HepG2 (cell line): ENCODE data around the gene MACROD2. TPM values are rescaled to one million over a fixed set of nuclear protein-coding genes. Genes with fewer than 3 reads are reported as not detected.

ENCODE experiments used
- ATAC-seq: fragments of 200-7000 bp; cut with Tn5 transposase; 3 replicates; pipeline ENCODE4 v1.9.1; 2020; ENCODE audit warnings: mild to moderate bottlenecking, moderate library complexity
- BruUV-seq: library from RNA; stranded (reverse); fragments of 400-500 nt; replicated peaks from 2 replicates; lab custom pipeline; 2021; lab: Mats Ljungman, UMichigan
- CTCF ChIA-PET: fragments of 300-600 bp; formaldehyde crosslinking; extraction: SDS; loops from one replicate; lab custom pipeline; 2021; ENCODE audit warnings: low total read pairs, inconsistent platforms, low intra/inter-chr PET ratio; lab: Yijun Ruan, JAX
- POLR2A ChIA-PET: fragments of 350-600 bp; sonication (Branson Sonifier 250); formaldehyde crosslinking; loops from one replicate; lab custom pipeline; 2020; ENCODE audit warnings: antibody characterized with exemption, inconsistent platforms; lab: Yijun Ruan, JAX
- DNase-seq: peaks from one replicate; pipeline ENCODE4 v3.0.0-alpha.2; 2015; ENCODE audit warnings: low spot score
- FAIRE-seq: peaks from 3 replicates; lab custom pipeline; 2011; peaks lifted over from hg19 to GRCh38; lab: Jason Lieb, UNC
- H2AFZ ChIP-seq: one replicate; pipeline ENCODE4 v1.6.1; 2011; ENCODE audit warnings: low read length, inconsistent platforms
- H3K27ac ChIP-seq: fragments of 300-600 bp; 3 replicates; pipeline ENCODE4 v1.8.0; 2011; ENCODE audit warnings: mixed run types, mild to moderate bottlenecking, mixed read lengths, low read length, inconsistent platforms; ENCODE audit not compliant: insufficient read depth; ENCODE audit errors: extremely low read length
- H3K27me3 ChIP-seq, 2 experiments: fragments of 200-600 bp in 1 of 2; 2 replicates in 1 of 2; 3 replicates in 1 of 2; pipeline versions ENCODE4 v1.6.0 to v1.8.0; 2011; ENCODE audit warnings: low read length in 2 of 2, mild to moderate bottlenecking in 2 of 2, moderate library complexity in 2 of 2, inconsistent platforms in 1 of 2; ENCODE audit not compliant: insufficient read depth in 2 of 2, control insufficient read depth in 1 of 2
- H3K36me3 ChIP-seq, 2 experiments: fragments of 200-600 bp in 1 of 2; replicated peaks in 1 of 2; 2 replicates in 1 of 2; 3 replicates in 1 of 2; pipeline versions ENCODE4 v1.5.1 to v1.8.0; 2011; ENCODE audit warnings: low read length in 2 of 2, inconsistent platforms in 1 of 2; ENCODE audit not compliant: insufficient read depth in 2 of 2, control insufficient read depth in 1 of 2
- H3K4me1 ChIP-seq: 2 replicates; pipeline ENCODE4 v1.5.1; 2012; ENCODE audit warnings: low read length, inconsistent platforms; ENCODE audit not compliant: insufficient read depth
- H3K4me2 ChIP-seq: 2 replicates; pipeline ENCODE4 v1.6.0; 2011; ENCODE audit warnings: low read depth, low read length, inconsistent platforms
- H3K4me3 ChIP-seq, 3 experiments: fragments of 200-600 bp in 1 of 3; sonication (generic), shearing (Covaris generic) in 1 of 3; replicated peaks in 1 of 3; 2 replicates each; pipeline ENCODE4 v1.5.1; 2011 to 2016; ENCODE audit warnings: low read length in 3 of 3, inconsistent platforms in 2 of 3, low read depth in 2 of 3, mild to moderate bottlenecking in 2 of 3, control low read depth in 1 of 3, mixed read lengths in 1 of 3; ENCODE audit not compliant: insufficient read depth in 1 of 3
- H3K79me2 ChIP-seq: one replicate; pipeline ENCODE4 v1.6.1; 2011; ENCODE audit warnings: low read length, inconsistent platforms; ENCODE audit not compliant: insufficient read depth
- H3K9ac ChIP-seq: 2 replicates; pipeline ENCODE4 v1.6.0; 2011; ENCODE audit warnings: mild to moderate bottlenecking, low read depth, low read length, inconsistent platforms; ENCODE audit not compliant: insufficient read depth
- H3K9me3 ChIP-seq: 2 replicates; pipeline ENCODE4 v1.5.1; 2012; ENCODE audit warnings: mild to moderate bottlenecking, low read length
- H4K20me1 ChIP-seq: 2 replicates; pipeline ENCODE4 v1.6.0; 2011; ENCODE audit warnings: inconsistent platforms, mild to moderate bottlenecking, low read length, moderate library complexity; ENCODE audit not compliant: insufficient read depth
- KDM6A ChIP-seq: IDR thresholded peaks from 2 replicates; pipeline ENCODE4 v1.6.1; 2016; ENCODE audit warnings: low read depth
- KLF13 ChIP-seq: sonication (generic); formaldehyde crosslinking; IDR thresholded peaks from 2 replicates; pipeline ENCODE4 v1.4.0; 2020; ENCODE audit warnings: mild to moderate bottlenecking, missing genetic modification reagents
- MAFF ChIP-seq: IDR thresholded peaks from 2 replicates; pipeline ENCODE4 v1.6.1; 2011; ENCODE audit warnings: low read depth, low read length, improper control_type of control experiment
- MAFK ChIP-seq, 2 experiments: IDR thresholded peaks in 1 of 2; conservative IDR thresholded peaks in 1 of 2; 2 replicates each; pipeline ENCODE4 v1.6.1; 2011; ENCODE audit warnings: improper control_type of control experiment in 2 of 2, low read length in 2 of 2
- MYC ChIP-seq: sonication (generic); formaldehyde crosslinking; IDR thresholded peaks from 2 replicates; pipeline ENCODE4 v1.9.0; 2021; ENCODE audit warnings: missing genetic modification reagents, borderline replicate concordance
- NFIC ChIP-seq: IDR thresholded peaks from 2 replicates; pipeline ENCODE4 v1.6.1; 2012; ENCODE audit warnings: mild to moderate bottlenecking, low read length, inconsistent platforms
- NR2F6 ChIP-seq, 2 experiments: IDR thresholded peaks; 2 replicates each; pipeline ENCODE4 v1.6.1; 2016; ENCODE audit warnings: antibody characterized with exemption in 1 of 2, mild to moderate bottlenecking in 1 of 2
- SCMH1 ChIP-seq: sonication (generic); formaldehyde crosslinking; IDR thresholded peaks from 2 replicates; pipeline ENCODE4 v1.9.0; 2021; ENCODE audit warnings: missing genetic modification reagents, mild to moderate bottlenecking, borderline replicate concordance
- TP53 ChIP-seq: sonication (generic); formaldehyde crosslinking; conservative IDR thresholded peaks from 2 replicates; pipeline ENCODE4 v1.4.0; 2020; ENCODE audit warnings: missing genetic modification reagents
- ZNF20 ChIP-seq: sonication (generic); formaldehyde crosslinking; IDR thresholded peaks from 2 replicates; pipeline ENCODE4 v1.4.0; 2020; ENCODE audit warnings: mild to moderate bottlenecking, moderate library complexity, missing genetic modification reagents
- ZNF24 ChIP-seq: fragments of 450-650 bp; IDR thresholded peaks from 2 replicates; pipeline ENCODE4 v1.6.1; 2017; ENCODE audit warnings: antibody characterized with exemption, mild to moderate bottlenecking
- ZSCAN12 ChIP-seq: sonication (generic); formaldehyde crosslinking; IDR thresholded peaks from 2 replicates; pipeline ENCODE4 v1.9.0; 2021; ENCODE audit warnings: mild to moderate bottlenecking, missing genetic modification reagents
- WGBS: methylation state at CpG from one replicate; pipeline ENCODE4 v1.1.6; 2017; ENCODE audit warnings: low lambda C conversion rate; 5-methylcytosine and 5-hydroxymethylcytosine counted together
- in situ Hi-C: cut with HindIII; loops from 2 replicates; pipeline ENCODE4 v1.10.0; 2017; ENCODE audit warnings: low pct_unique_long_range_greater_than_20kb; ENCODE audit not compliant: extremely low pct_ligation_motif_present
- intact Hi-C: fragments of 100-400 bp; cut with micrococcal nuclease; formaldehyde crosslinking; loops from one replicate; pipeline ENCODE4 v1.10.0; 2022; ENCODE audit not compliant: unreplicated experiment
- polyA plus RNA-seq, 8 experiments: library from polyadenylated mRNA; depleted of rRNA in 3 of 8; stranded (reverse) in 7 of 8; unstranded in 1 of 8; fragments of >200 nt; fragmentation: Illumina TruSeq in 4 of 8; extraction: Trizol in 4 of 8; gene quantifications; 2 replicates each; pipeline versions ENCODE4 v1.2.1 to v1.2.3, GENCODE V29; 2011 to 2016; ENCODE audit warnings: low read depth in 4 of 8, missing spikeins in 1 of 8, mixed read lengths in 1 of 8; ENCODE audit not compliant: insufficient read depth in 1 of 8
- total RNA-seq, 5 experiments: library from RNA; depleted of rRNA; stranded (reverse); fragments of >200 nt; fragmentation: Illumina TruSeq; extraction: Trizol; gene quantifications; 2 replicates each; pipeline ENCODE4 v1.2.3, GENCODE V29; 2016; ENCODE audit warnings: low read depth in 1 of 5
- TF ChIP-seq, protein P1 (sequence below): sonication (generic); formaldehyde crosslinking; IDR thresholded peaks from 2 replicates; pipeline ENCODE4 v1.9.0; 2022; ENCODE audit warnings: missing genetic modification reagents, mild to moderate bottlenecking, borderline replicate concordance
- TF ChIP-seq, protein P2 (sequence below): sonication (generic); formaldehyde crosslinking; IDR thresholded peaks from 2 replicates; pipeline ENCODE4 v1.4.0; 2020; ENCODE audit warnings: mild to moderate bottlenecking, missing genetic modification reagents

MACROD2 gene
- total and polyA plus RNA-seq, 2 of the 13 experiments (the other 11 are each of a cell fraction or from before 2014, with no cell fraction given) = 0.13 to 0.51 TPM

DNA sequence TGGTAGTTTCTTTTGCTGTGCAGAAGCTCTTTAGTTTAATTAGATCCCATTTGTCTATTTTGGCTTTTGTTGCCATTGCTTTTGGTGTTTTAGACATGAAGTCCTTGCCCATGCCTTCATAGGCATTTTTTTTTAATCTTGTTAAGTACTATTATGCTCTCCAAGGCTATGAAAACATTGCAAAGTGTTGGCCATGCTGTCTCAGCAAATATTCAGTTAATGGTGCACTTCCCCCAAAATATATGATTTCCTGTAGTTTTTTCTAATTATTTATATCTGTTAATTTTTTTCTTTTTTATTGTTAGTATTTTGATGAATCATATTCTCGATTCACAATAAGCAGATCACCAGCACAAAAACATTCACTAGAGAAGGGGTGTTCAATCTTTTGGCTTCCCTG lies 1148.2 kb downstream of the MACROD2 start:
- no peak overlapping the region for H2AFZ ChIP-seq
- intact Hi-C loops = no loop called here
- CTCF ChIA-PET = no interaction called here
- H3K4me1 ChIP-seq = peaks cover 8% of the 10 kb centered on the region
- no TSS peak for BruUV-seq
- no peak overlapping the region for H3K27ac ChIP-seq
- TF ChIP-seq MAFF (peak; percentile 53; the same call in 1 of the 2 replicates), MAFK (conservative IDR thresholded peaks at IDR 0.05 in 1 of 2, IDR thresholded peaks at IDR 0.05 in 1 of 2; ENCODE audit: low read length in 2 of 2) (peak; percentile 43 to 68; a peak in 3 of 4 replicates), KLF13 (no peak)
- H3K79me2 ChIP-seq = no peaks in the 10 kb centered on the region
- FAIRE-seq = no peak
- no peak overlapping the region for H3K4me3 ChIP-seq
- ATAC-seq = no peak
- no peaks in the 10 kb centered on the region for H3K9me3 ChIP-seq
- no peaks in the 10 kb centered on the region for H3K36me3 ChIP-seq
- no peaks in the 10 kb centered on the region for H4K20me1 ChIP-seq
- 0% methylated on average over 1 of the region's 1 CpG for WGBS
- no peaks in the 10 kb centered on the region for H3K27me3 ChIP-seq
- in situ Hi-C loops = no loop called here
- POLR2A ChIA-PET = no interaction called here
- DNase-seq = no peak
- H3K9ac ChIP-seq = no peak overlapping the region
- H3K4me2 ChIP-seq = no peak overlapping the region

DNA sequence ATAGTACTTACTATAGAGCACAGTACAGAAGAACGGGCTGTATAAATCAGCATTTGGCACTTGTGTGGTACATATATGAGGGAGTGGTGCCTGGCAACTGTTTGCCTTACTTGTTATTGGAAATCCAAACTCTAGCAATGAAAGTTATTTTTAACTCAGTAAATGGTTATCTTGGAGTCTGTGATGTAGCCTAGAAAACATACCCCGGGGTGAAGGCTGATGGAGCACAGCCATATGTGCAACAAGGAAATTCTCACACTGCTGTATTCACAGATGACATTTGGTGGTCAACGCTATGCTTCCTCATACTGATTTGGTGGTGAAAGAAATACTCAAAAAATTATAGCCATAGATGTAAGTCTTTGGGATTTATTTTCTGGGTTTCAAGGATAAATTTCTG lies 1149.6 kb downstream of the MACROD2 start:
- no peaks in the 10 kb centered on the region for H3K79me2 ChIP-seq
- no peaks in the 10 kb centered on the region for H3K27me3 ChIP-seq
- FAIRE-seq = no peak
- H3K4me3 ChIP-seq = no peak overlapping the region
- H3K36me3 ChIP-seq = no peaks in the 10 kb centered on the region
- no peaks in the 10 kb centered on the region for H3K9me3 ChIP-seq
- no peaks in the 10 kb centered on the region for H3K4me1 ChIP-seq
- no peak overlapping the region for H3K4me2 ChIP-seq
- no peak overlapping the region for H2AFZ ChIP-seq
- no TSS peak for BruUV-seq
- ChIA-PET CTCF (no interaction called here), POLR2A (no interaction called here)
- no peak for ATAC-seq
- intact Hi-C loops = no loop called here
- no peaks in the 10 kb centered on the region for H4K20me1 ChIP-seq
- DNase-seq = no peak
- 34% methylated on average over 3 of the region's 3 CpGs for WGBS
- H3K27ac ChIP-seq = no peak overlapping the region
- no peak overlapping the region for H3K9ac ChIP-seq
- in situ Hi-C loops = no loop called here
- TF ChIP-seq KDM6A (no peak), ZNF20 (no peak), NR2F6 (IDR thresholded peaks at IDR 0.05) (no peak), NR2F6 (CRISPR knock-in tag; IDR thresholded peaks at IDR 0.05) (no peak), SCMH1 (CRISPR knock-in tag) (no peak), ZSCAN12 (no peak), NFIC (no peak), ZNF24 (no peak), TP53 (CRISPR knock-in tag) (no peak), MYC (CRISPR knock-in tag) (no peak)
- TF ChIP-seq, protein P1, sequence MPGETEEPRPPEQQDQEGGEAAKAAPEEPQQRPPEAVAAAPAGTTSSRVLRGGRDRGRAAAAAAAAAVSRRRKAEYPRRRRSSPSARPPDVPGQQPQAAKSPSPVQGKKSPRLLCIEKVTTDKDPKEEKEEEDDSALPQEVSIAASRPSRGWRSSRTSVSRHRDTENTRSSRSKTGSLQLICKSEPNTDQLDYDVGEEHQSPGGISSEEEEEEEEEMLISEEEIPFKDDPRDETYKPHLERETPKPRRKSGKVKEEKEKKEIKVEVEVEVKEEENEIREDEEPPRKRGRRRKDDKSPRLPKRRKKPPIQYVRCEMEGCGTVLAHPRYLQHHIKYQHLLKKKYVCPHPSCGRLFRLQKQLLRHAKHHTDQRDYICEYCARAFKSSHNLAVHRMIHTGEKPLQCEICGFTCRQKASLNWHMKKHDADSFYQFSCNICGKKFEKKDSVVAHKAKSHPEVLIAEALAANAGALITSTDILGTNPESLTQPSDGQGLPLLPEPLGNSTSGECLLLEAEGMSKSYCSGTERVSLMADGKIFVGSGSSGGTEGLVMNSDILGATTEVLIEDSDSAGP (CRISPR knock-in tag) = no peak
- TF ChIP-seq, protein P2, sequence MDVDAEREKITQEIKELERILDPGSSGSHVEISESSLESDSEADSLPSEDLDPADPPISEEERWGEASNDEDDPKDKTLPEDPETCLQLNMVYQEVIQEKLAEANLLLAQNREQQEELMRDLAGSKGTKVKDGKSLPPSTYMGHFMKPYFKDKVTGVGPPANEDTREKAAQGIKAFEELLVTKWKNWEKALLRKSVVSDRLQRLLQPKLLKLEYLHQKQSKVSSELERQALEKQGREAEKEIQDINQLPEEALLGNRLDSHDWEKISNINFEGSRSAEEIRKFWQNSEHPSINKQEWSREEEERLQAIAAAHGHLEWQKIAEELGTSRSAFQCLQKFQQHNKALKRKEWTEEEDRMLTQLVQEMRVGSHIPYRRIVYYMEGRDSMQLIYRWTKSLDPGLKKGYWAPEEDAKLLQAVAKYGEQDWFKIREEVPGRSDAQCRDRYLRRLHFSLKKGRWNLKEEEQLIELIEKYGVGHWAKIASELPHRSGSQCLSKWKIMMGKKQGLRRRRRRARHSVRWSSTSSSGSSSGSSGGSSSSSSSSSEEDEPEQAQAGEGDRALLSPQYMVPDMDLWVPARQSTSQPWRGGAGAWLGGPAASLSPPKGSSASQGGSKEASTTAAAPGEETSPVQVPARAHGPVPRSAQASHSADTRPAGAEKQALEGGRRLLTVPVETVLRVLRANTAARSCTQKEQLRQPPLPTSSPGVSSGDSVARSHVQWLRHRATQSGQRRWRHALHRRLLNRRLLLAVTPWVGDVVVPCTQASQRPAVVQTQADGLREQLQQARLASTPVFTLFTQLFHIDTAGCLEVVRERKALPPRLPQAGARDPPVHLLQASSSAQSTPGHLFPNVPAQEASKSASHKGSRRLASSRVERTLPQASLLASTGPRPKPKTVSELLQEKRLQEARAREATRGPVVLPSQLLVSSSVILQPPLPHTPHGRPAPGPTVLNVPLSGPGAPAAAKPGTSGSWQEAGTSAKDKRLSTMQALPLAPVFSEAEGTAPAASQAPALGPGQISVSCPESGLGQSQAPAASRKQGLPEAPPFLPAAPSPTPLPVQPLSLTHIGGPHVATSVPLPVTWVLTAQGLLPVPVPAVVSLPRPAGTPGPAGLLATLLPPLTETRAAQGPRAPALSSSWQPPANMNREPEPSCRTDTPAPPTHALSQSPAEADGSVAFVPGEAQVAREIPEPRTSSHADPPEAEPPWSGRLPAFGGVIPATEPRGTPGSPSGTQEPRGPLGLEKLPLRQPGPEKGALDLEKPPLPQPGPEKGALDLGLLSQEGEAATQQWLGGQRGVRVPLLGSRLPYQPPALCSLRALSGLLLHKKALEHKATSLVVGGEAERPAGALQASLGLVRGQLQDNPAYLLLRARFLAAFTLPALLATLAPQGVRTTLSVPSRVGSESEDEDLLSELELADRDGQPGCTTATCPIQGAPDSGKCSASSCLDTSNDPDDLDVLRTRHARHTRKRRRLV (CRISPR knock-in tag) = no peak
